HepG2 (cell line): Measurements from ENCODE around the gene LRRC10. TPM values are rescaled to one million over a fixed set of nuclear protein-coding genes. Genes with fewer than 3 reads are reported as not detected.

Experiments
- BHLHE40 ChIP-seq: IDR thresholded peaks from 2 replicates; pipeline ENCODE4 v1.6.1; 2011; ENCODE audit warnings: low read length, improper control_type of control experiment
- DNMT3B ChIP-seq: conservative IDR thresholded peaks from 2 replicates; pipeline ENCODE4 v1.6.1; 2016; ENCODE audit warnings: missing biosample characterization, control low read depth
- ETV6 ChIP-seq: sonication (generic); formaldehyde crosslinking; conservative IDR thresholded peaks from 2 replicates; pipeline ENCODE4 v1.4.0; 2020; ENCODE audit warnings: missing genetic modification reagents
- GABPA ChIP-seq, 2 experiments: IDR thresholded peaks; 2 replicates each; pipeline ENCODE4 v1.6.1; 2011 to 2016; ENCODE audit warnings: low read depth in 2 of 2, low read length in 1 of 2, missing biosample characterization in 1 of 2, missing genetic modification characterization in 1 of 2
- HMG20B ChIP-seq: conservative IDR thresholded peaks from 2 replicates; pipeline ENCODE4 v1.6.1; 2016; ENCODE audit warnings: missing genetic modification reagents, missing compliant biosample characterization
- IKZF1 ChIP-seq: fragments of 450-650 bp; IDR thresholded peaks from 2 replicates; pipeline ENCODE4 v1.7.1; 2016
- MTA1 ChIP-seq: sonication (generic); formaldehyde crosslinking; IDR thresholded peaks from 2 replicates; pipeline ENCODE4 v1.4.0; 2020; ENCODE audit warnings: missing genetic modification reagents, mild to moderate bottlenecking, borderline replicate concordance
- MYNN ChIP-seq: sonication (generic); formaldehyde crosslinking; IDR thresholded peaks from 2 replicates; pipeline ENCODE4 v1.4.0; 2020; ENCODE audit warnings: mild to moderate bottlenecking, low read depth, missing genetic modification reagents
- NFYB ChIP-seq: sonication (generic); formaldehyde crosslinking; IDR thresholded peaks from 2 replicates; pipeline ENCODE4 v1.4.0; 2020; ENCODE audit warnings: missing genetic modification reagents
- ONECUT2 ChIP-seq: sonication (generic); formaldehyde crosslinking; IDR thresholded peaks from 2 replicates; pipeline ENCODE4 v1.4.0; 2020; ENCODE audit warnings: missing genetic modification reagents
- SMAD3 ChIP-seq: sonication (generic); formaldehyde crosslinking; IDR thresholded peaks from 2 replicates; pipeline ENCODE4 v1.4.0; 2020; ENCODE audit warnings: missing genetic modification reagents
- polyA plus RNA-seq, 8 experiments: library from polyadenylated mRNA; depleted of rRNA in 3 of 8; stranded (reverse) in 7 of 8; unstranded in 1 of 8; fragments of >200 nt; fragmentation: Illumina TruSeq in 4 of 8; extraction: Trizol in 4 of 8; gene quantifications; 2 replicates each; pipeline versions ENCODE4 v1.2.1 to v1.2.3, GENCODE V29; 2011 to 2016; ENCODE audit warnings: low read depth in 4 of 8, missing spikeins in 1 of 8, mixed read lengths in 1 of 8; ENCODE audit not compliant: insufficient read depth in 1 of 8
- total RNA-seq, 5 experiments: library from RNA; depleted of rRNA; stranded (reverse); fragments of >200 nt; fragmentation: Illumina TruSeq; extraction: Trizol; gene quantifications; 2 replicates each; pipeline ENCODE4 v1.2.3, GENCODE V29; 2016; ENCODE audit warnings: low read depth in 1 of 5
- TF ChIP-seq, protein P1 (sequence below): IDR thresholded peaks from 2 replicates; pipeline ENCODE4 v1.6.1; 2012; ENCODE audit warnings: inconsistent platforms
- TF ChIP-seq, protein P2 (sequence below): sonication (generic); formaldehyde crosslinking; IDR thresholded peaks from 2 replicates; pipeline ENCODE4 v1.8.0; 2022; ENCODE audit warnings: mild to moderate bottlenecking, missing genetic modification reagents, borderline replicate concordance
- TF ChIP-seq, protein P3 (sequence below): sonication (generic); formaldehyde crosslinking; IDR thresholded peaks from 2 replicates; pipeline ENCODE4 v1.5.0; 2020; ENCODE audit warnings: mild to moderate bottlenecking, missing genetic modification reagents, borderline replicate concordance
- TF ChIP-seq, protein P4 (sequence below): IDR thresholded peaks from 2 replicates; pipeline ENCODE4 v1.6.1; 2016; ENCODE audit warnings: control low read depth
- TF ChIP-seq, protein P5 (sequence below): sonication (generic); formaldehyde crosslinking; conservative IDR thresholded peaks from 2 replicates; pipeline ENCODE4 v1.8.0; 2022; ENCODE audit warnings: missing genetic modification reagents

Gene LRRC10
- total and polyA plus RNA-seq, 2 of the 13 experiments (the other 11 are each of a cell fraction or from before 2014, with no cell fraction given) = not detected

DNA sequence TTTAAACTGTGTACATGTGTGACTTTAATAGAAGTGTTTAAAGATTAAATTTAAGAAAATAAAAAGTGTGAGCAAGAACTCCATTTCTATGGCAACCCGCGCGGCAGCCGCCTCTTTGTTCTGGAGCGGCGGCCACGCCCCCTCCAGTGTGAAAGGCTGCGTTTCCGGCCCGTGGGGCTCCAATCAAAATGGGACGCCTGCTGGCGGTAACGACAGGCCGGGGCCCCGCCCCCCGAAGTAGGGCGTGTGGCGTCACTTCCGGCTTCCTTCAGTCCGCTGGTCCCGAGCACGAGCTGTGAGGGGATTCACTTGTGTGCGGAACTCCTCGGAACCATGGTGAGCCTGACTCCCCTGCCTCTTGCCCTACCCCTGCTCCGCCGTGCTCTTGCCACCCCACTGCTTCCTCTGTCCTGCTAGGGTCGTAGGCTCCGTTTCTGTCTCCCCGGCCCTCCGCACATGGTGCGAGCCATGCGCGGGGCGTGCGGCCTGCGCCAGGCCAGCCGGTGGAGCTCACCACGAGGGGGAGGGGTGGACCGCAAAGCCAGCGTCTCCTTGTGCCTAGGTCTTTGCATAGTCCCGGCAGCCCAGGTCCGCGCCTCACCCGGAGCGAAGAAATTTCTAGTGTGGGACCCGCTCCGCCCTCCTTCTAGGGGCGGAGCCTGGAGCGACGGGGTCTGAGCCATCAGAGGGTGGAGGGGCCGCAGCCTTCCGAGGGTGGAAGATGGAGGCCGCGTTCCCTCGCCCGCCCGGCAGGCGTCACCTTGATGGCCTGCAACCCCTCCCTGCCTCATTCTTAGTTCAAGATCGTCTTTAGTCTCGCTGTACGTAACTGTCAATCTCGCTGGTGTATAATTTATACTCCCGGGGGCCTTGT lies 25.3 kb downstream of the LRRC10 start, which contains the start of gene CCT2 (continued):
- TF ChIP-seq, protein P1, sequence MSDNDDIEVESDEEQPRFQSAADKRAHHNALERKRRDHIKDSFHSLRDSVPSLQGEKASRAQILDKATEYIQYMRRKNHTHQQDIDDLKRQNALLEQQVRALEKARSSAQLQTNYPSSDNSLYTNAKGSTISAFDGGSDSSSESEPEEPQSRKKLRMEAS = peak; percentile 96
- TF ChIP-seq MYNN (CRISPR knock-in tag) (no peak), BHLHE40 (0 out of 2 replicates have a peak, but pooled peaks have one; percentile 17), GABPA (IDR thresholded peaks at IDR 0.05; ENCODE audit: low read depth, low read length) (peak; percentile 79), GABPA (CRISPR knock-in tag; IDR thresholded peaks at IDR 0.05; ENCODE audit: low read depth) (peak; percentile 96), NFYB (CRISPR knock-in tag) (peak; percentile 80), HMG20B (CRISPR knock-in tag) (peak; percentile 44), DNMT3B (CRISPR knock-in tag) (0 out of 2 replicates have a peak, but pooled peaks have one; percentile 65), ONECUT2 (peak; percentile 48; the same call in 1 of the 2 replicates), SMAD3 (CRISPR knock-in tag) (peak; percentile 48; the same call in 1 of the 2 replicates), ETV6 (CRISPR knock-in tag) (peak; percentile 67; the same call in 1 of the 2 replicates), IKZF1 (no peak), MTA1 (CRISPR knock-in tag) (peak; percentile 74; the same call in 1 of the 2 replicates)
- TF ChIP-seq, protein P2, sequence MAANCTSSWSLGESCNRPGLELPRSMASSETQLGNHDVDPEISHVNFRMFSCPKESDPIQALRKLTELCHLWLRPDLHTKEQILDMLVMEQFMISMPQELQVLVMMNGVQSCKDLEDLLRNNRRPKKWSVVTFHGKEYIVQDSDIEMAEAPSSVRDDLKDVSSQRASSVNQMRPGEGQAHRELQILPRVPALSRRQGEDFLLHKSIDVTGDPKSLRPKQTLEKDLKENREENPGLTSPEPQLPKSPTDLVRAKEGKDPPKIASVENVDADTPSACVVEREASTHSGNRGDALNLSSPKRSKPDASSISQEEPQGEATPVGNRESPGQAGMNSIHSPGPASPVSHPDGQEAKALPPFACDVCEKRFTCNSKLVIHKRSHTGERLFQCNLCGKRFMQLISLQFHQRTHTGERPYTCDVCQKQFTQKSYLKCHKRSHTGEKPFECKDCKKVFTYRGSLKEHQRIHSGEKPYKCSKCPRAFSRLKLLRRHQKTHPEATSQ (CRISPR knock-in tag) = 0 out of 2 replicates have a peak, but pooled peaks have one; percentile 68
- TF ChIP-seq, protein P3, sequence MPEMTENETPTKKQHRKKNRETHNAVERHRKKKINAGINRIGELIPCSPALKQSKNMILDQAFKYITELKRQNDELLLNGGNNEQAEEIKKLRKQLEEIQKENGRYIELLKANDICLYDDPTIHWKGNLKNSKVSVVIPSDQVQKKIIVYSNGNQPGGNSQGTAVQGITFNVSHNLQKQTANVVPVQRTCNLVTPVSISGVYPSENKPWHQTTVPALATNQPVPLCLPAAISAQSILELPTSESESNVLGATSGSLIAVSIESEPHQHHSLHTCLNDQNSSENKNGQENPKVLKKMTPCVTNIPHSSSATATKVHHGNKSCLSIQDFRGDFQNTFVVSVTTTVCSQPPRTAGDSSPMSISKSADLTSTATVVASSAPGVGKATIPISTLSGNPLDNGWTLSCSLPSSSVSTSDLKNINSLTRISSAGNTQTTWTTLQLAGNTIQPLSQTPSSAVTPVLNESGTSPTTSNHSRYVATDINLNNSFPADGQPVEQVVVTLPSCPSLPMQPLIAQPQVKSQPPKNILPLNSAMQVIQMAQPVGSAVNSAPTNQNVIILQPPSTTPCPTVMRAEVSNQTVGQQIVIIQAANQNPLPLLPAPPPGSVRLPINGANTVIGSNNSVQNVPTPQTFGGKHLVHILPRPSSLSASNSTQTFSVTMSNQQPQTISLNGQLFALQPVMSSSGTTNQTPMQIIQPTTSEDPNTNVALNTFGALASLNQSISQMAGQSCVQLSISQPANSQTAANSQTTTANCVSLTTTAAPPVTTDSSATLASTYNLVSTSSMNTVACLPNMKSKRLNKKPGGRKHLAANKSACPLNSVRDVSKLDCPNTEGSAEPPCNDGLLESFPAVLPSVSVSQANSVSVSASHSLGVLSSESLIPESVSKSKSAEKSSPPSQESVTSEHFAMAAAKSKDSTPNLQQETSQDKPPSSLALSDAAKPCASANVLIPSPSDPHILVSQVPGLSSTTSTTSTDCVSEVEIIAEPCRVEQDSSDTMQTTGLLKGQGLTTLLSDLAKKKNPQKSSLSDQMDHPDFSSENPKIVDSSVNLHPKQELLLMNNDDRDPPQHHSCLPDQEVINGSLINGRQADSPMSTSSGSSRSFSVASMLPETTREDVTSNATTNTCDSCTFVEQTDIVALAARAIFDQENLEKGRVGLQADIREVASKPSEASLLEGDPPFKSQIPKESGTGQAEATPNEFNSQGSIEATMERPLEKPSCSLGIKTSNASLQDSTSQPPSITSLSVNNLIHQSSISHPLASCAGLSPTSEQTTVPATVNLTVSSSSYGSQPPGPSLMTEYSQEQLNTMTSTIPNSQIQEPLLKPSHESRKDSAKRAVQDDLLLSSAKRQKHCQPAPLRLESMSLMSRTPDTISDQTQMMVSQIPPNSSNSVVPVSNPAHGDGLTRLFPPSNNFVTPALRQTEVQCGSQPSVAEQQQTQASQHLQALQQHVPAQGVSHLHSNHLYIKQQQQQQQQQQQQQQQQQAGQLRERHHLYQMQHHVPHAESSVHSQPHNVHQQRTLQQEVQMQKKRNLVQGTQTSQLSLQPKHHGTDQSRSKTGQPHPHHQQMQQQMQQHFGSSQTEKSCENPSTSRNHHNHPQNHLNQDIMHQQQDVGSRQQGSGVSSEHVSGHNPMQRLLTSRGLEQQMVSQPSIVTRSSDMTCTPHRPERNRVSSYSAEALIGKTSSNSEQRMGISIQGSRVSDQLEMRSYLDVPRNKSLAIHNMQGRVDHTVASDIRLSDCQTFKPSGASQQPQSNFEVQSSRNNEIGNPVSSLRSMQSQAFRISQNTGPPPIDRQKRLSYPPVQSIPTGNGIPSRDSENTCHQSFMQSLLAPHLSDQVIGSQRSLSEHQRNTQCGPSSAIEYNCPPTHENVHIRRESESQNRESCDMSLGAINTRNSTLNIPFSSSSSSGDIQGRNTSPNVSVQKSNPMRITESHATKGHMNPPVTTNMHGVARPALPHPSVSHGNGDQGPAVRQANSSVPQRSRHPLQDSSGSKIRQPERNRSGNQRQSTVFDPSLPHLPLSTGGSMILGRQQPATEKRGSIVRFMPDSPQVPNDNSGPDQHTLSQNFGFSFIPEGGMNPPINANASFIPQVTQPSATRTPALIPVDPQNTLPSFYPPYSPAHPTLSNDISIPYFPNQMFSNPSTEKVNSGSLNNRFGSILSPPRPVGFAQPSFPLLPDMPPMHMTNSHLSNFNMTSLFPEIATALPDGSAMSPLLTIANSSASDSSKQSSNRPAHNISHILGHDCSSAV (CRISPR knock-in tag) = no peak
- TF ChIP-seq, protein P4, sequence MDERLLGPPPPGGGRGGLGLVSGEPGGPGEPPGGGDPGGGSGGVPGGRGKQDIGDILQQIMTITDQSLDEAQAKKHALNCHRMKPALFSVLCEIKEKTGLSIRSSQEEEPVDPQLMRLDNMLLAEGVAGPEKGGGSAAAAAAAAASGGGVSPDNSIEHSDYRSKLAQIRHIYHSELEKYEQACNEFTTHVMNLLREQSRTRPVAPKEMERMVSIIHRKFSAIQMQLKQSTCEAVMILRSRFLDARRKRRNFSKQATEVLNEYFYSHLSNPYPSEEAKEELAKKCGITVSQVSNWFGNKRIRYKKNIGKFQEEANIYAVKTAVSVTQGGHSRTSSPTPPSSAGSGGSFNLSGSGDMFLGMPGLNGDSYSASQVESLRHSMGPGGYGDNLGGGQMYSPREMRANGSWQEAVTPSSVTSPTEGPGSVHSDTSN (CRISPR knock-in tag) = no peak
- TF ChIP-seq, protein P5, sequence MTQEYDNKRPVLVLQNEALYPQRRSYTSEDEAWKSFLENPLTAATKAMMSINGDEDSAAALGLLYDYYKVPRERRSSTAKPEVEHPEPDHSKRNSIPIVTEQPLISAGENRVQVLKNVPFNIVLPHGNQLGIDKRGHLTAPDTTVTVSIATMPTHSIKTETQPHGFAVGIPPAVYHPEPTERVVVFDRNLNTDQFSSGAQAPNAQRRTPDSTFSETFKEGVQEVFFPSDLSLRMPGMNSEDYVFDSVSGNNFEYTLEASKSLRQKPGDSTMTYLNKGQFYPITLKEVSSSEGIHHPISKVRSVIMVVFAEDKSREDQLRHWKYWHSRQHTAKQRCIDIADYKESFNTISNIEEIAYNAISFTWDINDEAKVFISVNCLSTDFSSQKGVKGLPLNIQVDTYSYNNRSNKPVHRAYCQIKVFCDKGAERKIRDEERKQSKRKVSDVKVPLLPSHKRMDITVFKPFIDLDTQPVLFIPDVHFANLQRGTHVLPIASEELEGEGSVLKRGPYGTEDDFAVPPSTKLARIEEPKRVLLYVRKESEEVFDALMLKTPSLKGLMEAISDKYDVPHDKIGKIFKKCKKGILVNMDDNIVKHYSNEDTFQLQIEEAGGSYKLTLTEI (CRISPR knock-in tag) = no peak
